ENCODE results near the gene MAGEC2. TPM values are rescaled to one million over a fixed set of nuclear protein-coding genes. Genes with fewer than 3 reads are reported as not detected.

Gene MAGEC2
- total RNA-seq, 1 donor from 2014 or later = not detected

DNA sequence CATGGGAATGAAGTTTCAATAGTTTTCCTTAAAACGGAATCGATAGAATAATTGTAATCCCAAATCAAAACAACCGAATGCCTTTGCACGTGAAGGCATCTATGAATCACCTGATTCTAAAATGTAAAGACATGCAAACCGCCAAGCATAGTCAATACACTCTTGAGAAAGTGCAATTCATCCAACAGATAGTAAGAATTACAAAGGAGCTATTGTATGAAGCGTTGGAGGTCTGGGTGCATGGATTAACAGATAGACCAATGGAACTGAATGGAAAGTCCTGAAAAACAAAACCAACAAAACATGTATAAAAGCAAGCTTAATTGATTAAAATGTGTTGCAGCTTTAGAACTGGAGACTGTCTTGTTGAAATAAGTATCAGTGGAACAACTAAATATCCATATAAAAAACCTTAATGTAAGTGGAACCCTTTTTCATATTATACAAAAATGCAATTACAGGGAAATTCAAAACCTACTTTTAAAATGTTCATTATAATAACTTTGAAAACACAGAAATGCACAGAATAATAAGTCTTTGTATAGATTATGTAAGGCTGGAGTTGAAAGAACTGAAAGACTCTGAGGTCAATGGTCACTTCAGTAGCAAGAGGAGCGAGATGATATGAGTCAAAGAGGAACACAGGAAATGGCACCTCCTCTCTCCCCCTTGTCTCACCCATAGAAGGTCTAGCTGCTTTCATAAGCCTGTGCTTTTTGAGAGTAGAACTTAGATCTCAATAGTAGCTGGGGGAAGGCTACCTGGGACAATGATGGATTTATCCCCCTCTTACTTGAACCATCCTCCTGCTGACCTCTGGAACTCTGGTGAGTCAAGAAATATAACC is 20.1 kb downstream of the MAGEC2 start:
- DNase-seq = no peak
- Histone ChIP-seq H3K27ac (no peak overlapping the region), H3K4me3 (no peak overlapping the region), H3K4me1 (no peaks in the 10 kb centered on the region), H3K27me3 (no peaks in the 10 kb centered on the region), H3K9me3 (no peaks in the 10 kb centered on the region), H3K36me3 (no peaks in the 10 kb centered on the region)
- no peak for ATAC-seq
- no peak for TF ChIP-seq CTCF (IDR thresholded peaks at IDR 0.05)
- intact Hi-C loops (cut with DNase I) = no loop called here

GRCh38 chrX:142156567-142156966 is 48.5 kb downstream of the MAGEC2 start:
- Histone ChIP-seq H3K4me1 (no peaks in the 10 kb centered on the region), H3K9me3 (no peaks in the 10 kb centered on the region), H3K4me3 (no peak overlapping the region), H3K27ac (no peak overlapping the region), H3K36me3 (no peaks in the 10 kb centered on the region), H3K27me3 (no peaks in the 10 kb centered on the region)
- no peak for DNase-seq
- ATAC-seq = no peak
- intact Hi-C loops (cut with DNase I) = no loop called here
- TF ChIP-seq CTCF (IDR thresholded peaks at IDR 0.05) = no peak

All from upper lobe of right lung (tissue), 1 donor.